SK-N-MC (cell line): ENCODE data around the gene PITRM1.

Experiments used
- EZH2 ChIP-seq: fragments of 200-600 bp; sonication (generic); IDR thresholded peaks from one replicate; pipeline ENCODE4 v1.6.1; 2017; ENCODE audit warnings: antibody characterized with exemption
- POLR2AphosphoS5 ChIP-seq: IDR thresholded peaks from 2 replicates; pipeline ENCODE4 v1.6.1; 2012; ENCODE audit warnings: mild to moderate bottlenecking, low read depth, low read length, borderline replicate concordance

DNA sequence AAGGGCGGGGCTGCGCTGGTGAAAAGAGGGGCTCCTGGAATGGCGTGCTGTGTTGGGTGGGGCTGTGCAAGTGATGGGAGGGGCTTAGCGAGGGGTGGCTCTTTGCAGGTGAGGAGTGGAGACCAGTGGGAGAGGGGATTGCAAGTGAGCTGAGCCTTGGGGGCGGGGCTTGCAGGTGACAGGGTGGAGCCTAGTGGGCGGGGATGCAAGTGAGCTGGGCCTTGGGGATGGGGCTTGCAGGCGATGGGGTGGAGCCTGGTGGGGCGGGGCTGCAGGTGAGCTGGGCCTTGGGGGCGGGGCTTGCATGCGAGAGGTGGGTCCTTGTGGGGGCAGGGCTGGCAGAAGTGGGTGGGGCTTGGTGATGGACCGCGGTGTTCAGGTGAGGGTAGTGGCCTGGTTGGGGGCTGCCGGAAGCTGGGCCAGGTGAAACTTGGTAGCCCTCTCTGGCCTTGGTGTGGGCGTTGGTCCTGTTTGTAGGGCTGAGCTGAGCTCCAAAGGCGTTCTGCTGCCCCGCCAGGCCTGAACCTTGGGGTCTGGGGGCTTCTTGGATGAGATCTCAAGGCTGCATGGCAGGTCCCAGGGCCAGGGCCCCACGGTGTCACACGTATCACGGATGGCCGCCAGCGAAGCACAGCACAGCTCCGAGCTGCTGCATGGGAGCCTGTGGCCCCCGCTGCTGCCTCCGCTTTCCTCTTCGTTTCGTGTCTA lies 743 bp upstream of the PITRM1 start:
- TF ChIP-seq EZH2 (no peak), POLR2AphosphoS5 (no peak)
